Smooth muscle cell (in vitro differentiated cells): ENCODE results near the gene PPIB. TPM values are rescaled to one million over a fixed set of nuclear protein-coding genes. Genes with fewer than 3 reads are reported as not detected.

Experiments used
- DNase-seq: peaks from one replicate; lab custom pipeline; 2025; ENCODE audit not compliant: unreplicated experiment; lab: John Stamatoyannopoulos, UW
- H2AFZ ChIP-seq: fragments of 200-600 bp; sonication (generic); 2 replicates; pipeline ENCODE4 v1.6.0; 2016; ENCODE audit warnings: antibody characterized with exemption, low read depth, mild to moderate bottlenecking
- H3F3A ChIP-seq: fragments of 200-600 bp; sonication (generic); 2 replicates; pipeline ENCODE4 v1.6.0; 2017; ENCODE audit warnings: antibody characterized with exemption, low read depth
- H3K27ac ChIP-seq: fragments of 200-600 bp; sonication (generic); 2 replicates; pipeline ENCODE4 v1.5.1; 2016; ENCODE audit warnings: low read depth, mild to moderate bottlenecking
- H3K27me3 ChIP-seq: fragments of 200-600 bp; sonication (generic); 2 replicates; pipeline ENCODE4 v1.6.1; 2016; ENCODE audit warnings: low read depth, mild to moderate bottlenecking
- H3K36me3 ChIP-seq: fragments of 200-600 bp; sonication (generic); 2 replicates; pipeline ENCODE4 v1.5.1; 2016; ENCODE audit warnings: low read depth
- H3K4me1 ChIP-seq: fragments of 200-600 bp; sonication (generic); 2 replicates; pipeline ENCODE4 v1.5.1; 2016; ENCODE audit warnings: low read depth
- H3K4me2 ChIP-seq: fragments of 200-600 bp; sonication (generic); 2 replicates; pipeline ENCODE4 v1.6.0; 2016; ENCODE audit warnings: mild to moderate bottlenecking
- H3K4me3 ChIP-seq: fragments of 200-600 bp; sonication (generic); 2 replicates; pipeline ENCODE4 v1.5.1; 2016; ENCODE audit warnings: mild to moderate bottlenecking
- H3K79me2 ChIP-seq: fragments of 200-600 bp; sonication (generic); 2 replicates; pipeline ENCODE4 v1.6.0; 2016; ENCODE audit warnings: low read depth, mild to moderate bottlenecking
- H3K9ac ChIP-seq: fragments of 200-600 bp; sonication (generic); 2 replicates; pipeline ENCODE4 v1.6.0; 2016; ENCODE audit warnings: low read depth
- H3K9me3 ChIP-seq: fragments of 200-600 bp; sonication (generic); replicated peaks from 2 replicates; pipeline ENCODE4 v1.5.1; 2016; ENCODE audit warnings: low read depth
- H4K20me1 ChIP-seq: fragments of 200-600 bp; sonication (generic); 2 replicates; pipeline ENCODE4 v1.6.0; 2016; ENCODE audit warnings: low read depth
- CTCF ChIP-seq: fragments of 200-600 bp; sonication (generic); IDR thresholded peaks from 2 replicates; pipeline ENCODE4 v1.5.1; 2017; ENCODE audit warnings: borderline replicate concordance, mild to moderate bottlenecking, antibody characterized with exemption; ENCODE audit not compliant: insufficient read depth, poor library complexity, severe bottlenecking
- WGBS: methylation state at CpG from one replicate; pipeline ENCODE4 v1.1.7; 2016; ENCODE audit warnings: low lambda C conversion rate; 5-methylcytosine and 5-hydroxymethylcytosine counted together
- polyA plus RNA-seq: library from polyadenylated mRNA; unstranded; fragments of >200 nt; fragmentation: Nextera tagmentation; extraction: Ambion mirVana; gene quantifications from 2 replicates; pipeline ENCODE4 v1.2.1, GENCODE V29; 2016
- total RNA-seq: library from RNA; depleted of rRNA; stranded (reverse); fragments of >200 nt; gene quantifications from 2 replicates; pipeline ENCODE4 v1.2.3, GENCODE V29; 2014

PPIB gene
- total and polyA plus RNA-seq, 2 experiments from 2014 or later: 880 to 1,897 TPM

GRCh38 chr15:64152507-64153387 is 10.1 kb downstream of the PPIB start:
- H3K4me2 ChIP-seq: peak overlapping the region; percentile 94
- H3K4me3 ChIP-seq: peak overlapping the region; percentile 55
- no peak for DNase-seq
- H4K20me1 ChIP-seq: peaks cover 50% of the 10 kb centered on the region
- WGBS: 34% methylated on average over 27 of the region's 27 CpGs
- H3K36me3 ChIP-seq: no peaks in the 10 kb centered on the region
- TF ChIP-seq CTCF: no peak
- peaks cover 22% of the 10 kb centered on the region for H3K27me3 ChIP-seq
- H3K79me2 ChIP-seq: no peaks in the 10 kb centered on the region
- no peaks in the 10 kb centered on the region for H3K9me3 ChIP-seq
- H2AFZ ChIP-seq: no peak overlapping the region
- no peak overlapping the region for H3K27ac ChIP-seq
- H3K9ac ChIP-seq: no peak overlapping the region
- peaks cover 42% of the 10 kb centered on the region for H3F3A ChIP-seq
- peaks cover 7% of the 10 kb centered on the region for H3K4me1 ChIP-seq

GRCh38 chr15:64151727-64152506 is 10.9 kb downstream of the PPIB start, which contains the start of gene SNX22:
Gene SNX22 (plus strand): TSS chr15:64151731. CDS start chr15:64151776, 45 bp downstream.
- Histone ChIP-seq H3K4me3 (peak within 1 kb of the TSS; percentile 55), H3K27me3 (peaks cover 22% of the 10 kb centered on the region), H3K9me3 (no peaks in the 10 kb centered on the region), H4K20me1 (peaks cover 42% of the 10 kb centered on the region), H3K4me2 (peak within 1 kb of the TSS; percentile 94), H3F3A (peaks cover 34% of the 10 kb centered on the region), H3K9ac (no peak within 1 kb of the TSS), H3K79me2 (no peaks in the 10 kb centered on the region), H3K4me1 (peaks cover 7% of the 10 kb centered on the region), H3K27ac (no peak within 1 kb of the TSS), H2AFZ (no peak within 1 kb of the TSS), H3K36me3 (no peaks in the 10 kb centered on the region)
- WGBS: 1% methylated on average over 56 of the region's 83 CpGs
- no peak for TF ChIP-seq CTCF
- DNase-seq: no peak

DNA sequence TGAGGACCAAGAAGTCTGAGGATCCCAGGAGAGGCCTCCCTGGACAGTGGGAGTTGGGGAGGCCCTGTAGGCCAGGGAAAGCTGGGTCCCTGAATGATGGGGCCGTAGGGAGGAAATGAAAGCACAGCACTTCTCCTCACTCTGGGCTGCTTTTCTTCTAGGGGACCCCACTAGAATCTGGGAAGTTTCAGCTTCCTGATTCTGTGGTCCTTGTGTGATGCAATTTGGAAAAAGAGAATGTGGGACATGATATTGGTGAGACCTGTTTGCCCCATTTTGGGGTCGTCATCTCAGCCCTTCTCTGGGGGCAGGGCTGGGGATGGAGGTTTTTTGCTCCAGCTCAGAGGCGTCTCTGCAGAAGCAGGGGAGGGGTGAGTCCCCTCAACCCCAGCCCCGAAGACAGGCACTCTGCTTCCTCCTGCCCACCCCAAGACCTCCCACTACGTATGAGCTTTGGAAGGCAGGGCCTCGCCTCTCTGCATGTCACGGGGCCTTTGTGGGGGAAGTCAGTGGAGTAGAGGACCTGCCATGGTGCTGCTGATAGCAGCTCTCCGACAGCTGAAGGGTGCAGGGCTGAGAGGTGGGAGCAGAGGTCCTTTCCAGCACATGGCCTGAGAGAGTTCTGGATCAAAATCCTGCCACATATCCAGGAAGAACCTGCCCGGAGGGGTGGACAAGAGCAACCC is 12.8 kb downstream of the PPIB start:
- H3K27me3 ChIP-seq: peaks cover 22% of the 10 kb centered on the region
- H3K9me3 ChIP-seq: no peaks in the 10 kb centered on the region
- H3K4me3 ChIP-seq: no peak overlapping the region
- no peaks in the 10 kb centered on the region for H3K36me3 ChIP-seq
- H3K4me2 ChIP-seq: no peak overlapping the region
- TF ChIP-seq CTCF: no peak
- no peaks in the 10 kb centered on the region for H3K79me2 ChIP-seq
- H3F3A ChIP-seq: peaks cover 15% of the 10 kb centered on the region
- WGBS: 87% methylated on average over 9 of the region's 9 CpGs
- DNase-seq: no peak
- H3K4me1 ChIP-seq: peaks cover 7% of the 10 kb centered on the region
- H3K27ac ChIP-seq: no peak overlapping the region
- H2AFZ ChIP-seq: no peak overlapping the region
- H3K9ac ChIP-seq: no peak overlapping the region
- peaks cover 23% of the 10 kb centered on the region for H4K20me1 ChIP-seq
